Mammary epithelial cell (primary cell): ENCODE results near the gene TCFL5.

ENCODE experiments used
- CTCF ChIP-seq, 2 donors: IDR thresholded peaks in 1 of 2; conservative IDR thresholded peaks in 1 of 2; 2 replicates each; pipeline ENCODE4 v1.5.1; 2011 to 2012; ENCODE audit warnings: inconsistent platforms in 2 of 2, low read length in 2 of 2, mild to moderate bottlenecking in 2 of 2, control low read depth in 1 of 2, low read depth in 1 of 2; ENCODE audit not compliant: insufficient read depth in 1 of 2; ENCODE audit errors: extremely low read depth in 1 of 2
- EZH2 ChIP-seq: IDR thresholded peaks from 2 replicates; pipeline ENCODE4 v1.6.1; 2012; ENCODE audit warnings: low read length, inconsistent platforms, borderline replicate concordance

- TF ChIP-seq CTCF (conservative IDR thresholded peaks at IDR 0.05 in 1 of 2, IDR thresholded peaks at IDR 0.05 in 1 of 2; ENCODE audit: extremely low read depth in 1 of 2, insufficient read depth in 1 of 2, low read depth in 1 of 2, low read length in 2 of 2), result no peak
- TF ChIP-seq EZH2, result no peak
These were observed 47.4 kb downstream of the TCFL5 start for GRCh38 chr20:62814060-62814708.
